ENCODE measurements around the gene SERTAD2. TPM values are rescaled to one million over a fixed set of nuclear protein-coding genes. Genes with fewer than 3 reads are reported as not detected.

SERTAD2 gene
- total RNA-seq, 2 donors from 2014 or later = 15.3 to 26.0 TPM

DNA sequence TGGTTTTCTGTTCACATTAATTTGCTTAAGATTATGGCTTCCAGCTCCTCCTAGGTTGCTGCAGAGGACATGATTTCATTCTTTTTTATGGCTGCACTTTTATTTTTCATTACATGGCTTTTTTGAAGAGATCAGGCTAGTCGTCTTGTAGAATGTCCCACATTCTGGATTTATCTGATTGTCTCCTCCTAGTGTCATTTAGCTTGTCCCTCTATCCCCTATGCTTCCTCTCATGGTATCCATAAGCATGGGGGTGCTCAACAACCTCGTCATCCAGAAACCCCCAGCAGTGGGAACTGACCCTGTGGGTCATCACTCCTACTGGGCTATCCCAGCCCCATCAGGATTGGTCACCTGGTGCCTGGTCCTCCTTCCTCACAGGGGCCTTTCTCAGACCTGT lies 49.6 kb downstream of the SERTAD2 start:
- H3K4me1 ChIP-seq (replicated peaks) = peaks cover 8% of the 10 kb centered on the region
- 68% methylated on average over 2 of the region's 2 CpGs for WGBS
- no peaks in the 10 kb centered on the region for H3K27me3 ChIP-seq (replicated peaks; ENCODE audit: insufficient read depth)
- no peak overlapping the region for H3K4me3 ChIP-seq
- DNase-seq (ENCODE audit: low spot score) = no peak
- H3K27ac ChIP-seq = no peak overlapping the region
- H3K9me3 ChIP-seq = no peaks in the 10 kb centered on the region
- H3K36me3 ChIP-seq = no peaks in the 10 kb centered on the region
- TF ChIP-seq POLR2A (IDR thresholded peaks at IDR 0.05) (no peak), POLR2AphosphoS5 (IDR thresholded peaks at IDR 0.05) (no peak)
- TF ChIP-seq, protein P1, sequence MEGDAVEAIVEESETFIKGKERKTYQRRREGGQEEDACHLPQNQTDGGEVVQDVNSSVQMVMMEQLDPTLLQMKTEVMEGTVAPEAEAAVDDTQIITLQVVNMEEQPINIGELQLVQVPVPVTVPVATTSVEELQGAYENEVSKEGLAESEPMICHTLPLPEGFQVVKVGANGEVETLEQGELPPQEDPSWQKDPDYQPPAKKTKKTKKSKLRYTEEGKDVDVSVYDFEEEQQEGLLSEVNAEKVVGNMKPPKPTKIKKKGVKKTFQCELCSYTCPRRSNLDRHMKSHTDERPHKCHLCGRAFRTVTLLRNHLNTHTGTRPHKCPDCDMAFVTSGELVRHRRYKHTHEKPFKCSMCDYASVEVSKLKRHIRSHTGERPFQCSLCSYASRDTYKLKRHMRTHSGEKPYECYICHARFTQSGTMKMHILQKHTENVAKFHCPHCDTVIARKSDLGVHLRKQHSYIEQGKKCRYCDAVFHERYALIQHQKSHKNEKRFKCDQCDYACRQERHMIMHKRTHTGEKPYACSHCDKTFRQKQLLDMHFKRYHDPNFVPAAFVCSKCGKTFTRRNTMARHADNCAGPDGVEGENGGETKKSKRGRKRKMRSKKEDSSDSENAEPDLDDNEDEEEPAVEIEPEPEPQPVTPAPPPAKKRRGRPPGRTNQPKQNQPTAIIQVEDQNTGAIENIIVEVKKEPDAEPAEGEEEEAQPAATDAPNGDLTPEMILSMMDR (IDR thresholded peaks at IDR 0.05) = no peak
- intact Hi-C loops (cut with DNase I) = no loop called here

DNA sequence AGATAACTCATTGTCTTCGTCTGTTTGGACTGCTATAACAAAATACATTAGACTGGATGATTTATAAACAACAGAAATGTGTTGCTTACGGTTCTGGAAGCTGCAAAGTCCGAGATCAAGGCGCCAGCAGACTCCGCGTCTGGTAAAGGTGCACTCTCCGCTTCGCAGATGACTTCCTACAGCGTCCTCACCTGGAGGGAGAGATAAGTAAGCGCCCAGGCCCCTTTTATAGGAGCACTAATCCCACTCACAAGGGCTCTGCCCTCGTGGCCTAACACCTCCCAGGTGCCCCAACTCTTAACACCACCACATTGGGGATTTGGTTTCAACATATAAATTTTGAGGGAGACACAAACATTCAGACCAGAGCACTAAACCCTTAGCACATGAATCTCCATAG lies 51.3 kb downstream of the SERTAD2 start:
- DNase-seq (ENCODE audit: low spot score) = no peak
- 93% methylated on average over 11 of the region's 11 CpGs for WGBS
- TF ChIP-seq POLR2A (IDR thresholded peaks at IDR 0.05) (no peak), POLR2AphosphoS5 (IDR thresholded peaks at IDR 0.05) (no peak)
- TF ChIP-seq, protein P1 (IDR thresholded peaks at IDR 0.05) = no peak
- intact Hi-C loops (cut with DNase I) = no loop called here
- Histone ChIP-seq H3K4me3 (no peak overlapping the region), H3K27ac (no peak overlapping the region), H3K4me1 (replicated peaks) (no peaks in the 10 kb centered on the region), H3K9me3 (no peaks in the 10 kb centered on the region), H3K27me3 (replicated peaks; ENCODE audit: insufficient read depth) (no peaks in the 10 kb centered on the region), H3K36me3 (no peaks in the 10 kb centered on the region)

DNA sequence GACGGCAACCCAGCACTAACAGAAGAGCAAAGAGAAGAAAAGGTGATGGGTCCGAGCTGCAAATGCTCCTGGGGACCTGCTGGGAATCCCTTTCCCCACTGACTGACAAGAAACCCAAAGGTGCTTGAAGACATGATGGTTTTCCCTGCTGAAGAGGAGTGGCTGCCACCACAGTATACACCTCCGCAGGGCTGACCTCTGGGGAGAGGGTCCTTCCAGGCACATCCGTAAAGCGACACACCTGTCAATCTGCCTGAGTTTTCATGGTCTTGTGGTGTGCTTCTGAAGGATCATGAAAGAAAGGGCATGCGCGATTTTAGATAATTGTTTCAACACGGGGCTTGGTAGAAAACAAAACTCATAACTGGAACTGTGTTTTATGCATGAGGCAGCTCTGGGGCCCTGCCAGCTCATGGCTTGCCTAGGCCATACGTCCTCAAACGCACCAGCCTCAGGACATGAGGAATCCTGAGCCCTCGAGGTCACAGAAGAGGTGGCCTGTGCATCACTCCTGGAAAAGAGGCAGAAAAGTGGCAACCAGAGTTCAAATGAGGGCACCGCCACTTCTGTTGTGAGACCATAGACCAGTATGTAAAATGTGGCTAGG lies 51.8 kb downstream of the SERTAD2 start:
- H3K4me3 ChIP-seq = no peak overlapping the region
- no peaks in the 10 kb centered on the region for H3K36me3 ChIP-seq
- no peak for DNase-seq (ENCODE audit: low spot score)
- H3K9me3 ChIP-seq = no peaks in the 10 kb centered on the region
- H3K27ac ChIP-seq = no peak overlapping the region
- WGBS = 70% methylated on average over 12 of the region's 12 CpGs
- intact Hi-C loops (cut with DNase I) = no loop called here
- H3K4me1 ChIP-seq (replicated peaks) = no peaks in the 10 kb centered on the region
- H3K27me3 ChIP-seq (replicated peaks; ENCODE audit: insufficient read depth) = no peaks in the 10 kb centered on the region
- no peak for TF ChIP-seq POLR2A (IDR thresholded peaks at IDR 0.05)
- no peak for TF ChIP-seq POLR2AphosphoS5 (IDR thresholded peaks at IDR 0.05)
- TF ChIP-seq, protein P1 (IDR thresholded peaks at IDR 0.05) = no peak

DNA sequence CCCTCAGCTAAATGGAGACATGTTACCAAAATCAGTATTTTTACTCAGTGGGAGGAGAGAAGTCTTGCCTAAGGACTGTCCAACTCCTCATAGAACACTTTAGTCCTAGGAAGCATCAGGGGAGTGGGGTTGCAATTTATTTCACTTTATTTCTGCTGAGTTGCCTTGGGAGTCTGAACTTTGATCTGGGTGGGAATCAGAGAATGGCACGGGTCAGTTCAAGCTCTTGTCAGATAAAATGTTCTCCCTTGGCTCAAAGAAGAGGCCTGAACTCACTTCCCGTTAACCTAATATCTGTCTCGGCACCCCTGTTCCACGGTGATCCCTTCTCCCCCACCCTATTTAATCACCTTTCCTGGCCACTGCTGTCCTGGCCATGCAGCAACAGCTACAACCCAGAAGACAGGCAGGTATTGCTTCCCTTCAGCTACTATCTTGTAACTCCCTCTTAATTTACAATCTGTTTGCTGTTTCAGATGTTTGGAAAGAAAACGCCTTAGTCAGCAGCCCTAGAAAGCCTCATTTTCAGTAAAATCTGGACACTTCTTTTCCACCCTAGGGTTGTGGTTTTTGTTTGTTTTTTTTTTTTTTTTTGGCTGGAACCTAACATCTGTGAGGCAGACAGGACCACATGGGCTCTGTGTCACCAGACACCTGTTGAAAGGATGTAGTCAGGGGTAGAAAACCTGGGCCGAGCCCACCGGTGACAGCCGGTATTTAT lies 52.5 kb downstream of the SERTAD2 start:
- TF ChIP-seq, protein P1 (IDR thresholded peaks at IDR 0.05) = no peak
- TF ChIP-seq POLR2AphosphoS5 (IDR thresholded peaks at IDR 0.05) = no peak
- no peak for TF ChIP-seq POLR2A (IDR thresholded peaks at IDR 0.05)
- no peaks in the 10 kb centered on the region for H3K4me1 ChIP-seq (replicated peaks)
- intact Hi-C loops (cut with DNase I) = no loop called here
- H3K27ac ChIP-seq = no peak overlapping the region
- no peaks in the 10 kb centered on the region for H3K27me3 ChIP-seq (replicated peaks; ENCODE audit: insufficient read depth)
- H3K4me3 ChIP-seq = no peak overlapping the region
- no peak for DNase-seq (ENCODE audit: low spot score)
- no peaks in the 10 kb centered on the region for H3K36me3 ChIP-seq
- WGBS = 46% methylated on average over 8 of the region's 8 CpGs
- no peaks in the 10 kb centered on the region for H3K9me3 ChIP-seq

DNA sequence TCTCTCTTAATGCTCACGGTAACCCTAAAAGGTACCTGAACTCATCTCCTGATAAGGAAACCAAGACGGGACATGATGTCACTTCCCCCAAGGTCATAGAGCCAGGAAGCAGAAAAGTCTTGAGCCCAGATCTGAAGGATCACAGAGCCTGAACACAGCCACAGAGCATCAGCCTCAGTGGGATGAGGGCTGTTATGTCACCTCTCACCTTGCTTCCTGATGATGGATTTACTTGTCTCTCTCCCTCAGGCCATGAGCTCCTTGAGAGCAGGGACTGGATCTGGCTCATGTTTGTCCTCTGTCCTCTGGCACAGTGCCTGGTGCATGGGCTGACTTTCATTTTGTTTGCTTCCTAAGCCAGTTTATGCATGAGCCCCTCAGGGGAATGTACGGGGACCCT lies 54.2 kb downstream of the SERTAD2 start:
- intact Hi-C loops (cut with DNase I) = no loop called here
- H3K27me3 ChIP-seq (replicated peaks; ENCODE audit: insufficient read depth) = no peaks in the 10 kb centered on the region
- 53% methylated on average over 3 of the region's 3 CpGs for WGBS
- no peaks in the 10 kb centered on the region for H3K4me1 ChIP-seq (replicated peaks)
- DNase-seq (ENCODE audit: low spot score) = peak; percentile 28
- H3K36me3 ChIP-seq = no peaks in the 10 kb centered on the region
- no peak overlapping the region for H3K4me3 ChIP-seq
- no peak overlapping the region for H3K27ac ChIP-seq
- H3K9me3 ChIP-seq = no peaks in the 10 kb centered on the region
- TF ChIP-seq POLR2AphosphoS5 (IDR thresholded peaks at IDR 0.05) (no peak), POLR2A (IDR thresholded peaks at IDR 0.05) (no peak)
- TF ChIP-seq, protein P1 (IDR thresholded peaks at IDR 0.05) = no peak
